ENCODE measurements around the gene STMP1. TPM values are rescaled to one million over a fixed set of nuclear protein-coding genes. Genes with fewer than 3 reads are reported as not detected.

STMP1 gene
- total RNA-seq, 1 donor from 2014 or later = 13.5 TPM

- DNase-seq (ENCODE audit: extremely low spot score in 2 of 2) = no peak
- no peak overlapping the region for H3K4me3 ChIP-seq
- intact Hi-C loops (cut with DNase I) = no loop called here
- no peaks in the 10 kb centered on the region for H3K9me3 ChIP-seq
- H3K27ac ChIP-seq = no peak overlapping the region
- peaks cover 10% of the 10 kb centered on the region for H3K4me1 ChIP-seq
- no peak for TF ChIP-seq CTCF (IDR thresholded peaks at IDR 0.05)
- TF ChIP-seq POLR2A (IDR thresholded peaks at IDR 0.05) = no peak
- TF ChIP-seq POLR2AphosphoS5 (IDR thresholded peaks at IDR 0.05; ENCODE audit: insufficient read depth in 1 of 2, low read depth in 1 of 2) = no peak
- no peaks in the 10 kb centered on the region for H3K27me3 ChIP-seq
- peaks cover 0 to 27% of the 10 kb centered on the region in 2 donors for H3K36me3 ChIP-seq
Observed at GRCh38 chr7:135693558-135693957, 31.2 kb downstream of the STMP1 start.

- Histone ChIP-seq H3K27me3 (no peaks in the 10 kb centered on the region), H3K27ac (no peak overlapping the region), H3K4me3 (no peak overlapping the region), H3K9me3 (no peaks in the 10 kb centered on the region), H3K36me3 (peaks cover 0 to 7% of the 10 kb centered on the region in 2 donors), H3K4me1 (peaks cover 10% of the 10 kb centered on the region)
- intact Hi-C loops (cut with DNase I) = no loop called here
- DNase-seq (ENCODE audit: extremely low spot score in 2 of 2) = no peak
- TF ChIP-seq POLR2A (IDR thresholded peaks at IDR 0.05) (no peak), CTCF (IDR thresholded peaks at IDR 0.05) (no peak), POLR2AphosphoS5 (IDR thresholded peaks at IDR 0.05; ENCODE audit: insufficient read depth in 1 of 2, low read depth in 1 of 2) (no peak)
Observed at GRCh38 chr7:135697276-135698049, 35.1 kb downstream of the STMP1 start.

GRCh38 chr7:135704074-135704473 lies 41.8 kb downstream of the STMP1 start:
- intact Hi-C loops (cut with DNase I) = no loop called here
- no peak for DNase-seq (ENCODE audit: extremely low spot score in 2 of 2)
- Histone ChIP-seq H3K9me3 (no peaks in the 10 kb centered on the region), H3K36me3 (no peaks in the 10 kb centered on the region), H3K4me1 (peaks cover 5% of the 10 kb centered on the region), H3K27me3 (no peaks in the 10 kb centered on the region), H3K4me3 (no peak overlapping the region), H3K27ac (no peak overlapping the region)
- TF ChIP-seq CTCF (IDR thresholded peaks at IDR 0.05) (no peak), POLR2A (IDR thresholded peaks at IDR 0.05) (no peak)

- intact Hi-C loops (cut with DNase I) = no loop called here
- DNase-seq (ENCODE audit: extremely low spot score in 2 of 2) = no peak
- TF ChIP-seq CTCF (IDR thresholded peaks at IDR 0.05) (no peak), POLR2AphosphoS5 (IDR thresholded peaks at IDR 0.05; ENCODE audit: insufficient read depth in 1 of 2, low read depth in 1 of 2) (no peak), POLR2A (IDR thresholded peaks at IDR 0.05) (no peak)
- no peak overlapping the region for H3K27ac ChIP-seq
- H3K9me3 ChIP-seq = no peaks in the 10 kb centered on the region
- H3K27me3 ChIP-seq = no peaks in the 10 kb centered on the region
- H3K4me3 ChIP-seq = no peak overlapping the region
- peaks cover 5% of the 10 kb centered on the region for H3K4me1 ChIP-seq
- H3K36me3 ChIP-seq = no peaks in the 10 kb centered on the region
Observed at GRCh38 chr7:135704698-135705097, 42.4 kb downstream of the STMP1 start.

GRCh38 chr7:135706038-135706742 lies 43.9 kb downstream of the STMP1 start:
- Histone ChIP-seq H3K36me3 (no peaks in the 10 kb centered on the region), H3K9me3 (no peaks in the 10 kb centered on the region), H3K4me3 (no peak overlapping the region), H3K27me3 (no peaks in the 10 kb centered on the region), H3K27ac (no peak overlapping the region), H3K4me1 (peaks cover 5% of the 10 kb centered on the region)
- no peak for DNase-seq (ENCODE audit: extremely low spot score in 2 of 2)
- TF ChIP-seq POLR2AphosphoS5 (IDR thresholded peaks at IDR 0.05; ENCODE audit: insufficient read depth in 1 of 2, low read depth in 1 of 2) (no peak), CTCF (IDR thresholded peaks at IDR 0.05) (no peak), POLR2A (IDR thresholded peaks at IDR 0.05) (no peak)
- intact Hi-C loops (cut with DNase I) = no loop called here

Measured in vagina (tissue), 2 donors.